NK-92 (cell line): ENCODE data around the gene PPFIA2.

Experiments used
- DNase-seq: peaks from one replicate; lab custom pipeline; 2025; ENCODE audit not compliant: unreplicated experiment; lab: John Stamatoyannopoulos, UW

The PPFIA2 gene

DNA sequence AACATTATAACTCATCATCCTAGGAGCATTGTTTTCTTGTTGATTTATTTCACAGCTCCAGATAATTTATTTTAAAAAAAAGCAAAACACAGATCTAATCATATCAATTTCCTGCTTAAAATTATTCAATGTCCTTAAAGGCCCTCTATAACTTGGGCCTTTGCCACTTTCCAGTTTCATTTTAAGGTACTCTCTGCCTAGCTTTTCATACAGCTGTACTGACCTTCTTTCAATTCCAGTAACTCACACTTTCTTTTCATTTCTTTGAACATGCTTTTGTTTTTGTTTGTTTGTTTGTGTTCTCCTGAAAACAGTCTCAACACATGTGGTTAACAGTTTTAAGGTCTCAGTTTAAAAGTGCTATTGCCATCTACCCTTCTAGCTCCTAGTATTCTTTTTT is 399.4 kb downstream of the PPFIA2 start:
- DNase-seq = no peak

GRCh38 chr12:81354327-81354932 is 404.7 kb downstream of the PPFIA2 start:
- no peak for DNase-seq

DNA sequence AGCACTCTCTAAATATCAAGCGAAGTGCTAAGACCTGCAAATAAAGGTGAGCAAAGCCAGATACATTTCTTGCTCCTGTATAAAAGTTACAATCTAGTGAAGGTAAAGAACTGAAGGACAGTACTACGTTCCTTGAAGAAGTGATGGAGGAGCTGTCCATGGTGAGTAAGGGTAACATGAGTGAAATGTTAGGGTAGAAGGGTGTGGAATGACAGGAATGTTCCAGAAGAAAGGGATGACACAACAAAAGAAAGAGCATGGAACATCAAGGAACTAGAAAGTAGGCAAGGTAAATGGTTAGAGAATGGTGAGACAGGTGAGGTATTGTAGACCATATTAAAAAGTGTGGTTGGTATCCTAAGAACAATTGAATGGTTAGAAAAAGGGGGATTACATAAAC is 408.8 kb downstream of the PPFIA2 start:
- DNase-seq = no peak

DNA sequence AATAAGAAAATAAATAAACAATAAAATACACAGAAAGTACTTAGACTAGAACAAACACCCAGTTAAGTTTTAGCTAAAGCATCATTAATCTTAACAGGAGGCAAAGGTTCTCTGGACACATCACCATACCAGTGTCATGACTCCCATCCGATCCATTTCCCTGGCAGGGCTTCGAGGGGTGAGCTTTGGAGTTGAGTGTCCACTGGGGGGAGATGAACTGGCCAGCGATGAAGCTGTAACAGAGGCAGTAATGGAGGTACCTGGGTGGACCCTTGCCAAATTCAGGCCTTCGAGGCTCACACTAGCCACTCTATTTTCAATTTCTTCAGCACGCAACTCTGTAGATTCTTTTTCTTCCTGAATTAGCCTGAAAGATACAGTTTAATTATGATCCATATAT is 411.7 kb downstream of the PPFIA2 start:
- DNase-seq = no peak

GRCh38 chr12:81340910-81341309 is 418.2 kb downstream of the PPFIA2 start:
- DNase-seq = no peak

DNA sequence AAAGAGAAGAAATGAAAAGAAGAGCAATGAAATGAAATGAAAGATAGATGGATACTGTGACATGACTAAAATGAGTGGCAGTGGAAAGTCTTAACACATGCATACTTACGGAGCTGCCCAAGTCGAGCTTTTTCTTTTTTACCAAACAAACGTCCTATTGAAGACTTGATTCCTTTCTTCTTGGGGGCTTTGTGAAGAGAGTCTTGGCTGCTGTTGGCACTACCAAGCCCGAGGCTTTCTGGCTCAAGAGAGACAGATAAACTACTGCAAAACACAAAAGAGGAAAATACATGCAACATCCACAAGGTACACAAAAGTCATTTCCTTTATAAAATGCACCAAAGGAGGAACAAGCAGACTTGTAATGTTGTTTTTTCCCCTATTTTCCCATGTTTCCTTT is 420.1 kb downstream of the PPFIA2 start:
- no peak for DNase-seq

DNA sequence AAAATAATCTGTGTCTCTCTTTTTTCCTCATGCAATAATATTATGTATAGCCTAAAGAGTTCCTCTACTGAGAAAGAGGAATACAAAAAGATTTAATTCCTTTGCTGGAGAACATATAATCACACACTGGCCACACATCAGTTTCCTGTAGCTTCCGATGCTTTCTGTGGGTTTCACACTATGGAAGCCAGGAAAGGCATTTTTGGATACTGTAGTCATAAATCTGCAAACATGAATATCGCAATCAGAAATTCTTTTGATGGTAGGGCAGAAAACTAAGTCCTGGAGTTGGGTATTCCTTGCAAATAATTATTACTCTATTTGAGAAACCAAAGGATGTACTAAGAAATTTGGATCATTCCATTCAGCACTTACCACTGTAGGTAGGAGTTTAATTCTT is 421.3 kb downstream of the PPFIA2 start:
- DNase-seq = no peak

DNA sequence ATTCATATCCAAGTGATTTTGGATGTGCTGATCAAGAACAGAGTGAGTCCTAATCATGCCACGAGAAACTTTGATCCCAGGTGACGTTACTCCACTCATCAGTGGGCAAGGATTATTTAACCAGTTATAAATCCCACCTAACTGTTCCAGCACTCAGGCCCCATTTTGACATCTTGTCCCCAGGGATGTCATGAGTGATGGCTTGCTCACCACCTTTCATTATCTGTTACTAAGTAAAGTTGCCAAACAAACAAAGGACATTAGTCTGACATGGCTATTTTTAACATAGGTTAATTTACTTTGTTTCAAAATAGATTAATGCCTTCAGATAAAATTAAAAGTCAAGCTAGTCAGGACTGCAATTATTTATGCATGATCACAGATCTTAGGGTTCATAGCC is 425.3 kb downstream of the PPFIA2 start:
- no peak for DNase-seq

GRCh38 chr12:81332054-81332453 is 427.1 kb downstream of the PPFIA2 start:
- DNase-seq = no peak

DNA sequence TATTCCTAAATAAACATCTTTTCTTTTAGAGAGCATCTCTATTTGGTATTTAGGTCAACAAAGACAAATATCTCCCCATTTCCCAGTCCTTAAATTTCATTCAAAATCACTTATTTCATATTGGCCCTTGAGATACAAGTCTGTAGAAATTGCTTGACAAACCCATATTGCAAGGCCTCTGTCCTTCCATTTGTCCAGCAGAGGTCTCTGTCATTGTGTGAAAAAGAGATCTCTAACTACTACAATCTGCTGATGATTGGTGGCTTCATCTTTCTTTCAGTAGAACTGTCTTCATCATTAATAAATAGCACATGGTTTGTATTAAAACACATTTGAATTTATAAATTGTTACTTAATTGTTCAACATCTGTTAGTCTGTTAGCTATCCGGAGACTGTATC is 428.7 kb downstream of the PPFIA2 start:
- no peak for DNase-seq

DNA sequence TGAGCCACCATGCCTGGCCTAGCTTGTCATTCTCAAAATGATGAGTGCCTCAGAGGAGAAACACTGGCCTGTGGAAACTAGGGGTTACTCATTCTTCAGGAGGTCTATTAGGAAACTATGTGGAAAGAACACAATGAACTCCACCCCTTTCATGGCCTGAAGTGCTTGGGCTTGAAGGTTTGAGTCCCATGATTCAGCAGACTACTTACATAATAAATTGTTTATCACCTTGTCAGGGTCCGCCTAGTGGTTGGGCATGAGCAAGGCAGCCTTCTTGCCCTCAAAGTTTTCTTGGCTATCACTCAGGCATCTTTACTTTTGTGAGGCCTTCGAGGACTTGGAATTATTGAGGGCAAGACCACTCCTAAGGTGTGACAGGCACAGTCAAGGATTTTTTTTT is 430.1 kb downstream of the PPFIA2 start:
- no peak for DNase-seq

DNA sequence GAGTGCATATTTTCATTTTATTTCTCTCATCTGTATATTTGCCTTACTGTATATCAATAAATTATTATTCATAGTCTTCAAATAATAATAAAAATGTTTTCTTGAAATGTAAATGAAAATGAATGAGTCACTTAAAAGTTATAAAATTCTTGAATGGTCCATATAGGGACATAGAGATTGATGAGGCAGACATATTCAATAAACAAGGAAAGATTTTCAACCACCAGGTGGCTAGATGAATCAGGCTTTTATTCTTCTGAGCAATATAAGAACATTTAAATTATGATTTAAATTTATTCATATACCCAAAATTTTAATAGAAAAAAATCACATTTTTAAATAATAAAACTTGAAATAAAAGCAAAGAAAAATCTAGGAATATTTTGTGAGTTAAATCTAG is 431.7 kb downstream of the PPFIA2 start:
- no peak for DNase-seq

- no peak for DNase-seq
Measured at GRCh38 chr12:81325086-81325485, 434.1 kb downstream of the PPFIA2 start.

GRCh38 chr12:81314903-81315531 is 444.1 kb downstream of the PPFIA2 start:
- DNase-seq = no peak

DNA sequence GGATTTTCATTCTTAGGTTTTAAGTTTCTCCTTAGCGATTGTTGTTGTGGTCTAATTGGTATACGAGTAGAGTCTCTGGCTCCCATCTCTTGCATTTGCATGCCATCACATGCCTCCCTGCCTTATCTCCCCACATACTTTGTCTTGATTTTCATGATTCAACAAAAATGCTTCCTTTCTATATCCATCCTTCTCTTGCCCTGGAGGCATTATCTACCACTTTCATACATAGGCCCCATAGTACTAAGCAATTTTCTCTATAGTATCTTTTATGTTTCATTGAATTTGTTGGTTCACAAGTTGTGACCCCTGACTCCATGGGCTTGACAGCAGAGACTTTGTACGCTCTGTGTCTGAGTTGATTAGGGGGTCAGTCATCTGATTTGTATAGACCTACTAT is 455.2 kb downstream of the PPFIA2 start:
- no peak for DNase-seq

- no peak for DNase-seq
Measured at GRCh38 chr12:81300454-81300853, 458.7 kb downstream of the PPFIA2 start.

- no peak for DNase-seq
Measured at GRCh38 chr12:81297601-81298000, 461.5 kb downstream of the PPFIA2 start.

DNA sequence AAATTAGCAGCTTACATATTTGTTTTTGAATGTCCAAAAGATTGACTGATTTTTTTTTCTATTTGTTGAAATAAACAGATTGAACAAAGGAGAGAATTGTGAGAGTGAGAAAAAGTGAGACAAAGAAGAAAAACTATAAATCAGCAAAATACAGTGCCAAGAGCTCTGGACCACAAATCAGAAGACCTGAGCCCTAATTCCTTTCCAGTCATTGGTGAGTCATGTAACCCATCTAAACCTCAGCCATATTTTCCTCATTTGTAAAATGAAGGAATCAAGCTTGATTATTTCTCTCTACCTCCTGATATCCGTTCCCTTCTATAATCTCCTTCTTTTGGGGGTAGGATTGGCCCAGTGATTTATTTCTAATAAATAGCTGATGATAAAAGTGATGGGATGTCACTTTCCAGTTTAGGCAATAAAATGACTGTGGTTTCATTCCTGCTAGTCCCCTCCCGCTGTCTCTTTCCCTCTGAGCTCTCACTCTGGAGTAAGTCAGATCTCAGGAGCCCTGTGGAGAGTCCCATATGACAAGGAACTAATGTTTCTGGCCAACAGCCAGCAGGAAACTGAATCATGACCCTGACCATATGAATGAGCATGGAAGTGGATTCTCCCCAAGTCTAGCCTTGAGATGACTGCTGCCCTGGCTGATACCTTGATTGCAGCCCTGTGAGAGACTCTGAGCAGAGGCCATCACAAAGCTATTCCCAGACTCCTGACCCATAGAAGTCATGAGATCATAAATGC is 462.4 kb downstream of the PPFIA2 start:
- DNase-seq = no peak

DNA sequence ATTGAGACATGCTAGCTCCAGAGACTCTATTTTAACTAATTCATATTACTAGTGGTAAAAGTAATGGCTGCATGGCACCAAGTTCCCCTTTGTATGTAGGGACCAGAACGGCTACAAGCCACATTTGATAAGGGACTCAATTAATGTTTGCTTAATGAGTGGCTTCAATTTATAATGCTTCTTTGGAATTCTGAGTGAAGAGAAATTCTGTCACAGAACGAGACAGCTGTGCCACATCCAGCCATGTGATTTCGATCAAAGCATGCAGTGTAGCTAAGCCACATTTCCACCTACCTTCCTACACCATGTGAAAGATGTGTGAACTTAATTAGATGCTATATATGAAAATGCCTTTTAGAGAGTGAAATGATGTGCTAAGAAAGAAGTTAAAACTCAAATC is 463.9 kb downstream of the PPFIA2 start:
- DNase-seq = no peak

- no peak for DNase-seq
Measured at GRCh38 chr12:81294325-81295190, 464.6 kb downstream of the PPFIA2 start.

DNA sequence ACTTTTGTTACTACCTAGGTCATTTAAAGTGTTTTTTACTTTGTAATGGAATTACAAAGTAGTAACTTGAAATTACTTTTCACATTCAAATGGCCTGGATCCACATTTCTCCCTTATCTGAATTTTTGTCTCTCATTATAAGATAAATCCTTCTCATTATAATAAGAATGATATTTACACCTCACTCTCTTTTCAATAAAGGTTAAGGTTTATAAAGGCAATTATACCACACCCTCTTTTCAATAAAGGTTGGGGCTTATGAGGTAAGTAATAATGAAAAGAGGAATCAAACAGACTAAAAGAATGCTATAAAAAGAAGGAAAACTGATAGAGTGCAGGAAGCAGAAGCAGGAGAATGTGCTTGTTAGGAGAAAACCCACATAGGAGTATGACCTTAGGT is 470.5 kb downstream of the PPFIA2 start:
- no peak for DNase-seq

GRCh38 chr12:81284137-81284536 is 475.0 kb downstream of the PPFIA2 start:
- no peak for DNase-seq
